ENCODE data around the gene FSTL5. TPM values are rescaled to one million over a fixed set of nuclear protein-coding genes. Genes with fewer than 3 reads are reported as not detected.

Gene FSTL5
- total RNA-seq, 1 experiment from 2014 or later = not detected

- no peaks in the 10 kb centered on the region for H3K9me2 ChIP-seq (ENCODE audit: insufficient read depth)
- no peak overlapping the region for H2AFZ ChIP-seq (ENCODE audit: low read depth, low read length, poor library complexity, severe bottlenecking)
- no peak for DNase-seq (ENCODE audit: low read depth, low spot score)
- ChIA-PET CTCF (interaction anchor here (1.6 kb wide), 1 partner anchor 299 kb away, joined by 3 read pairs; no protein-coding TSS in a partner anchor), POLR2A (no interaction called here), RAD21 (ENCODE audit: low non-redundant PET in 1 of 2, low total read pairs in 2 of 2, uncharacterized antibody in 2 of 2, unreplicated experiment in 2 of 2) (no interaction called here)
- no peaks in the 10 kb centered on the region for H3K79me2 ChIP-seq (ENCODE audit: insufficient read depth, low read length)
- TF ChIP-seq CEBPB (IDR thresholded peaks at IDR 0.05; ENCODE audit: low read depth) (no peak), ZBTB33 (IDR thresholded peaks at IDR 0.05; ENCODE audit: extremely low read depth, insufficient replicate concordance, low read length) (no peak), EGR1 (IDR thresholded peaks at IDR 0.05; ENCODE audit: low read depth) (no peak), REST (IDR thresholded peaks at IDR 0.05; ENCODE audit: low read depth) (no peak), ZNF274 (IDR thresholded peaks at IDR 0.05; ENCODE audit: low read depth, low read length) (no peak), POLR2AphosphoS5 (IDR thresholded peaks at IDR 0.05; ENCODE audit: low read depth, low read length) (no peak), ATF3 (IDR thresholded peaks at IDR 0.05) (no peak), CBX3 (IDR thresholded peaks at IDR 0.05; ENCODE audit: low read depth) (no peak), ZFX (IDR thresholded peaks at IDR 0.05) (no peak), SIN3A (IDR thresholded peaks at IDR 0.05; ENCODE audit: low read depth) (no peak), TCF7L2 (IDR thresholded peaks at IDR 0.05; ENCODE audit: borderline replicate concordance, extremely low read depth, insufficient read depth, insufficient read length) (no peak), FOSL1 (IDR thresholded peaks at IDR 0.05; ENCODE audit: low read depth) (no peak), EZH2 (IDR thresholded peaks at IDR 0.05) (no peak)
- H3K27me3 ChIP-seq (ENCODE audit: insufficient read depth, low read length) = no peaks in the 10 kb centered on the region
- H3K27ac ChIP-seq (ENCODE audit: low read depth, low read length) = no peak overlapping the region
- H3K4me1 ChIP-seq (ENCODE audit: control insufficient read depth in 1 of 2, insufficient read depth in 2 of 2, low read length in 2 of 2) = peaks cover 4 to 10% of the 10 kb centered on the region in 2 experiments; a peak in 2 of 4 replicates
- BruUV-seq (replicated peaks) = no TSS peak
- no peaks in the 10 kb centered on the region for H3K36me3 ChIP-seq (ENCODE audit: control insufficient read depth in 1 of 2, insufficient read depth in 2 of 2, low read length in 2 of 2)
- intact Hi-C loops (cut with micrococcal nuclease) = loop anchor here (10.0 kb wide), 1 partner anchor 908 kb away; no protein-coding TSS in a partner anchor
- H3K9ac ChIP-seq (ENCODE audit: low read length) = no peak overlapping the region
- no peak for ATAC-seq
- H4K20me1 ChIP-seq (ENCODE audit: insufficient read depth) = no peaks in the 10 kb centered on the region
- H3K4me2 ChIP-seq (ENCODE audit: low read length) = no peak overlapping the region
- H3K9me3 ChIP-seq (ENCODE audit: control insufficient read depth in 1 of 2, insufficient read depth in 1 of 2, low read depth in 1 of 2, low read length in 2 of 2) = no peaks in the 10 kb centered on the region
- no peak overlapping the region for H3K4me3 ChIP-seq (replicated peaks in 1 of 2; ENCODE audit: low read depth in 1 of 2, low read length in 2 of 2)
Measured at GRCh38 chr4:162162672-162163071, 1.1 kb downstream of the FSTL5 start.
